Hepatic stellate cell (primary cell): Measurements from ENCODE around the gene CBX5.
"Not testable (repeated sequence)": the region's sequence is repeated elsewhere in the genome, so short reads cannot be mapped to it uniquely, and the experiment has no call there.

Source experiments
- DNase-seq: peaks from one replicate; pipeline ENCODE4 v3.0.0; 2011; ENCODE audit warnings: low spot score

Gene CBX5

GRCh38 chr12:54294152-54294952 lies 14.4 kb upstream of the CBX5 start:
- DNase-seq, result peak; percentile 64

GRCh38 chr12:54292931-54293241 lies 13.0 kb upstream of the CBX5 start:
- no peak for DNase-seq

- no peak for DNase-seq
Observed at GRCh38 chr12:54292083-54292930, 12.4 kb upstream of the CBX5 start.

- no peak for DNase-seq
Observed at GRCh38 chr12:54287261-54288157, 7.6 kb upstream of the CBX5 start.

- no peak for DNase-seq
Observed at GRCh38 chr12:54286042-54287030, 6.4 kb upstream of the CBX5 start.

GRCh38 chr12:54285150-54286041 lies 5.5 kb upstream of the CBX5 start:
- DNase-seq, result no peak

- not testable (repeated sequence) for DNase-seq
Observed at GRCh38 chr12:54284070-54284780, 4.3 kb upstream of the CBX5 start.

- no peak for DNase-seq
Observed at GRCh38 chr12:54282949-54283593, 3.1 kb upstream of the CBX5 start.

GRCh38 chr12:54281694-54282093 lies 1.8 kb upstream of the CBX5 start:
- DNase-seq, result not testable (repeated sequence)

- DNase-seq, result not testable (repeated sequence)
Observed at GRCh38 chr12:54281261-54281638, 1.3 kb upstream of the CBX5 start.

- peak; percentile 97 for DNase-seq
Observed at GRCh38 chr12:54280468-54281260, 742 bp upstream of the CBX5 start, which contains the start of gene HNRNPA1. Gene HNRNPA1 (plus strand): TSS chr12:54280726. CDS start chr12:54280808, 82 bp downstream.

GRCh38 chr12:54279227-54279631 lies 693 bp downstream of the CBX5 start:
- DNase-seq, result no peak

GRCh38 chr12:54277823-54278276 lies 2.1 kb downstream of the CBX5 start:
- DNase-seq, result peak; percentile 42

- DNase-seq, result no peak
Observed at GRCh38 chr12:54276368-54276767, 3.6 kb downstream of the CBX5 start.

GRCh38 chr12:54273981-54274380 lies 5.9 kb downstream of the CBX5 start:
- no peak for DNase-seq

- no peak for DNase-seq
Observed at GRCh38 chr12:54272214-54272613, 7.7 kb downstream of the CBX5 start.

- DNase-seq, result no peak
Observed at GRCh38 chr12:54270345-54270744, 9.6 kb downstream of the CBX5 start.

- no peak for DNase-seq
Observed at GRCh38 chr12:54266852-54267251, 13.1 kb downstream of the CBX5 start.
